A549 treated with AZD2906 at 1 μM for 4 hours (cell line): ENCODE measurements around the gene HAP1. TPM values are rescaled to one million over a fixed set of nuclear protein-coding genes. Genes with fewer than 3 reads are reported as not detected.

ENCODE experiments used
- total RNA-seq: library from RNA; stranded (reverse); fragments of 200-300 nt; extraction: Qiagen RNA extraction; gene quantifications from 5 replicates; pipeline ENCODE4 v1.2.3, GENCODE V29; 2022

The HAP1 gene
- 1.0 to 1.3 TPM (median 1.2 TPM) in 5 replicates for total RNA-seq

DNA sequence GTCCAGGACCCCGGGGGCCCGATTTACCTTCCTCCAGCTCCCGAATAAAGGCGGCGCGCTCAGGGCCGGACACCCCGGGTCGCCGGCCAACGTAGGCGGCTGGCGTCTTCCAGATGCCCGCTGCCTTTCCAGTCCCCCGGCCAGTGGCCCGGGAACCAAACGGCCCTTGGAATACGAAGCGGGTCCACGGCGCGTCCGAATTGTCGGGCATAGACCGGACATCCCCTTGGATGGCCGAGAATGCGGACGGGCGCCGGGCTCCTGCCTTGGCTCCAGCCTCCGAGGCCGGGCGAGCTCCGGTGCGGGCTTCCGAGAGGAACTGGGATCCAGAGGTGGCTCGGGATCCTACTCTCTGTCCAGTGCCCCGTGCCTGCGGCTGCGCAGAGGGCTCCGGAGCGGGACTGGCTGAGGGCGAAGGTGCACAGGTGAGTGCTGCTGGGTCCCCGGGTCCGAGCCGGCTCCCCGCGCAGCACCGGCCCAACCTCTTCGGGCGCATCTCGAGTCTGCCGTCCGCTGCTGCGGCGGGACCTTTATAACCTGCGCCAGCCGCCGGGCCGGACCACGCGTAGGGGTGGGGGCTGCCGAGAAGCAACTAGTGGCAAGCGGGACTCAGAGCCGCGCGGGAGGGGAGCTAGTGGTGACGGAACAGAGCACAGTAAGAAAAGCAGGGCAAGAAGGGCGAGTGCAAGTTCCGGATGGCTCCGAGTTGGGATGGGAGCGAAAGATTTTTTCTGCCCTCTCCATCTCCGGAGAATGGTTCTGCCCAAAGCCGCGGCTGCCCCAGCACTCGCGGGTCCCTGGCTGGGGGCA is at the start of gene HAP1:
HAP1 (minus strand) TSS at position 505 of the 810 bp plus-strand sequence; CDS start at position 496, 9 bp downstream.

DNA sequence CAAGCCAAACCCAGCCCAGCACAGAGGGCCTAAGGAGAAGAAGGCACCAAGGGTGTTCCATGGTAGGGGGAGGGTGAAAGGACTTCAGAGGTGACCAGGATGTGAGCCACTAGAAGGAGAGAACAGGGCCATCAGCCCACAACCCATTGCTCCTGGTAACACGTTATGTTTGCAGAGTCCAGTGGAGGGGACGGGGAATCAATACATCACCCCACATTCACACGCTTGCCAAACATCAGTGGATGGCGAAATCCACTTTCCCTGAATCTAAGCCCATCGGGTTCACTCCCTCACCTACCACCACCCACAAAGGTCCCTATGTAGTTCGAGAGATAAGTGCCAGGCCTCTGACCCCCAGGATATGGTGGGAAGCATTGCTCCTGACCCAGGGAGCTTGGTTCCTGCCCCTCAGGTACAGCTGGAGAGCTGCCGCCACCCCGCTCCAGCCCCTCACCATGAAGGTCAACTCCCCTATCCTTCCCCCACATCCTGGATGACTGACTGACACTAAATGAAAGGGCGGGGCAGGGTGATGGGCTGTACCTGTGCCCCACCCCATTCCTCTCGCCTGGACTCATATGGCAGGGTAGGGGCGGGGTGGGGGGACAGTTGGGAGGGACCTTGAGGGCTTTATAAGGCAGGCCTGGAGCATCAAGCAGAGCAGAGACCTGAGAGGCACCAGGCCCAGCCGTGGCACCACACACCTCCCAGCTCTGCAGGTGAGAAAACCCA is 22.6 kb downstream of the HAP1 start, which contains the start of gene GAST:
GAST (plus strand) TSS at position 663 of the 732 bp plus-strand sequence. CDS start 3,106 bp downstream, outside the sequence.

GRCh38 chr17:41688641-41689496 is 45.6 kb downstream of the HAP1 start, which contains the start of gene EIF1:
TSS of gene EIF1 (plus strand) at chr17:41688885. CDS start at chr17:41689039, 154 bp downstream.

Other genes with a start within 250 kb of the HAP1 start
- gene KRT36, start 244.7 kb downstream of the HAP1 start, total RNA-seq = 0.05 TPM in 1 of 5 replicates, not detected in the others
- 0.10 to 0.35 TPM (median 0.26 TPM) in 4 of 5 replicates, not detected in the other for gene KRT13, start 229.0 kb downstream of the HAP1 start, total RNA-seq
- 2.3 to 3.5 TPM (median 2.5 TPM) in 5 replicates for gene KRT15, start 215.8 kb downstream of the HAP1 start, total RNA-seq
- gene KRT19, start 206.3 kb downstream of the HAP1 start, total RNA-seq = 38.8 to 54.9 TPM (median 45.7 TPM) in 5 replicates
- gene KRT9, start 162.6 kb downstream of the HAP1 start, total RNA-seq = not detected in 5 replicates
- gene KRT14, start 147.7 kb downstream of the HAP1 start, total RNA-seq = 0.07 to 0.11 TPM (median 0.08 TPM) in 4 of 5 replicates, not detected in the other
- 0.94 to 1.6 TPM (median 1.6 TPM) in 5 replicates for gene KRT16, start 121.9 kb downstream of the HAP1 start, total RNA-seq
- 0.66 to 1.3 TPM (median 1.00 TPM) in 5 replicates for gene KRT17, start 110.1 kb downstream of the HAP1 start, total RNA-seq
- 1,199 to 1,525 TPM (median 1,311 TPM) in 5 replicates for gene EIF1, start 45.8 kb downstream of the HAP1 start, total RNA-seq
- 0.17 TPM in 1 of 5 replicates, not detected in the others for gene GAST, start 22.3 kb downstream of the HAP1 start, total RNA-seq
- 92.8 to 122 TPM (median 113 TPM) in 5 replicates for gene JUP, start 52.1 kb upstream of the HAP1 start, total RNA-seq
- 27.4 to 35.1 TPM (median 32.8 TPM) in 5 replicates for gene P3H4, start 77.3 kb upstream of the HAP1 start, total RNA-seq
- gene FKBP10, start 78.4 kb upstream of the HAP1 start, total RNA-seq = 85.2 to 104 TPM (median 96.6 TPM) in 5 replicates
- gene NT5C3B, start 101.6 kb upstream of the HAP1 start, total RNA-seq = 98.7 to 110 TPM (median 105 TPM) in 5 replicates
- gene KLHL10, start 103.2 kb upstream of the HAP1 start, total RNA-seq = 0.05 to 0.08 TPM in 2 of 5 replicates, not detected in the others
- gene KLHL11, start 130.8 kb upstream of the HAP1 start, total RNA-seq = 2.3 to 4.3 TPM (median 2.4 TPM) in 5 replicates
- 228 to 291 TPM (median 250 TPM) in 5 replicates for gene ACLY, start 184.3 kb upstream of the HAP1 start, total RNA-seq
- 1.1 to 1.6 TPM (median 1.2 TPM) in 5 replicates for gene ODAD4, start 196.0 kb upstream of the HAP1 start, total RNA-seq
- gene CNP, start 232.2 kb upstream of the HAP1 start, total RNA-seq = 57.4 to 67.0 TPM (median 66.7 TPM) in 5 replicates